Ramos (cell line): Measurements from ENCODE around the gene GOLGA7B.

Experiments used
- in situ Hi-C: fragments of 300-500 bp; cut with MboI; formaldehyde crosslinking; loops from one replicate; pipeline ENCODE4 v1.14.3; 2022; ENCODE audit warnings: low sequenced_read_pairs; ENCODE audit not compliant: unreplicated experiment

Gene GOLGA7B

DNA sequence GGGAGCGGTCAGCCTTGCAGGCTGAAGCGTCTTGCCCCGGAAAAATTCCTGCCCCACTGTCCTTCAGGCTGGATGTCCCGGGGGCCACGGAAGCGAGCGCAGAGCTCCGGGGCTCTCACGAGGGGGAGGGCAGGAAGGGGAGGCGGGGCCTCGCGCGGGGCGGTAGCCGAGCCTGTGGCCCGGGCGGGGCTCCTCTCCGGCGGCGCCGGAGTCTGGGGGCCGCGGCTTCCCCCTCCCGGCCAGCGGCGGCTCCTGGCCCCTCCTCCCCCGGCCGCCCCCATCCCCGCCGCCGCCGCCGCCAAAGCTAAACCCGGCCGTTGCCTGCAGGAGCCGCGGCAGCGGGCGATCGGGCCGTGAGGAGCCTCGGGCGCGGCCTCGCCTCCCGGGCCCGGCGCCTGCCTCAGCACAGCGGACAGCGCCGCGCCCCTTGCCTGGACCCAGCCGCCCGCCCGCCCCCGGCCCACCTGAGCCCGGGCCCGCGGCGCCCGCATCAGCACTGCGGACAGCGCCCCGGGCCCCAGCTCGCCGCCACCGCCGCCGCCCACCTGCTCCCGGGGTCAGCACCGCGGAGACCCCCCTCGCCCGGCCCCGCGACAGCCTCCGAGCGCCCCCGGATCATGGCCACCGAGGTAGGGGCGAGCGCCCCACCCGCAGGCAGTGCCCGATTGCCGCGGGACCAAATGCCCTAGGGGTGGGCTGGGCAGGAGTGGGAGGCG, at the start of gene GOLGA7B:
TSS of gene GOLGA7B (plus strand) at position 157 of the 716 bp plus-strand sequence. CDS start at position 618, 461 bp downstream.
- in situ Hi-C loops = no loop called here

DNA sequence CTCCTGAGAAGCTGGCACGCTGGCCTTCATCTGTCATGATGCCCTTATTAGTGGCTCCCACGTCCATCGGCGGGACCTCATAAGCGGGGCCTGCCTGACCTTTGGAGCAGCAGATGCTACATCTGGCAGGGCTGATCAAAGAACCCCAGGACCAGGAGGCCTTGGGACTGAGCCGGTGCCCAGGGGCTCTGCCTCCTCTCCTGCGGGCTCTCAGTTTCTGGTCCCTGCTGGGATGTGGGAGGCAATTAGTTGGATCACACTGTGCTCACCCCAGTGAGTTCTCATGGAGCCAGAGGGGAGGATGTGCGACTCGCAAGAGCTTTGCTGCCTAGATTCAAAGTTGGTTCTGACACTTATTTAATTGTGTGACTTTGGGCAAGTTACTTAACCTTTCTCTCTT, 49.2 kb upstream of the GOLGA7B start:
- in situ Hi-C loops = no loop called here

DNA sequence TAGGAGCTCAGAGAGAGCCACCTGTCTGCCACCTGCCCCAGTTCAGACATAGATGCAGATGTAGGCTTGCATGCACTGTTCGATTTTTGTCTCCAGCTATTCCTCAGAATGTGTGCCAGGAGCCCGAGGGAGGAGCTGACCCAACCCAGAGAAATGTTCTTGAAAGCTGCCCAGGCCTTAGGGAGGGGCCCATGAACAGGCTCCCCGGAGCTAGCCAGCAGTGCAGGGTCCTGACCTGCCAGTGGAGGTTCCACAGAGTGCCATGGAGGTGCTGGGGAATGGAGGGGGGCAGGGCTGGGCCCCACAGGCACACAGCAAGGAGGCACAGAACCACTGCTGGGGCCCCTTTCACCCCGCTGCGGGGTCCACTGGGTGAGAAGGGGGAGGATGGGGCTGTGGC, 48.2 kb upstream of the GOLGA7B start:
- in situ Hi-C loops = no loop called here

DNA sequence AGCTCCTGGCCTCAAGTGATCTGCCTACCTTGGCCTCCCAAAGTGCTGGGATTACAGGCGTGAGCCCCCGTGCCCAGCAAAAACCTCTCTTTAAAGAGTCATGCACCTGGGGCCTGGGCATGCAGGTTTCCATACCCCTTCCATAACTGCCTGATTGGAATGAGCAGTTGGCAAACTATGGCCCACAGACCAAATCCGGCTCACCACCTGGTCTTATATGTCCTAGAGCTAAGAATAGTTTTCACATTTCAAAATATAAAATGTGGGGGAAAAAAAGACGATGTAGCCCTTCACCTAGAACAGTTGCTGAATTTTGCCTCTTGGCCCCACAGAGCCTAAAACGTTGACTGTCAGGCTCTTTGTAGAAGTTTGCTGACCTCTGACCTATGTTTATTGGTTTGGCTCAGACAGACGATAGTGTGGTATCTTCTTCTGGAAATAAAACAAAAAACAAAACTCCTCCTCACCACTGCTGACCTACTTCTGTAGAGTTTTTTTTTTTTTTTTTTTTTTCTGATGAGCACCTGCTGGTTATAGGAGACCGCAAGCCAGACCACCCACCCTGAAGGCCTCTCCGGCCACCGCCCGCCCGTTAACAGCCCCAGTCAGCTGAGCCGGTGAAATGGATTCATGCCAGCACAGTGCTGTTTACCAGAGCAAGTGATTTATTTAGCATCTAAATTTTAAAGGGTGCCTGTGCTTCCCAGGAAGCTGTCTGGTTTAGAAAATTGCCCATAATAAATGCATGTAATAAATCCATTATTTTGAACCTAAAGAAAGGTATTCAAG, 44.4 kb upstream of the GOLGA7B start:
- in situ Hi-C loops = no loop called here

DNA sequence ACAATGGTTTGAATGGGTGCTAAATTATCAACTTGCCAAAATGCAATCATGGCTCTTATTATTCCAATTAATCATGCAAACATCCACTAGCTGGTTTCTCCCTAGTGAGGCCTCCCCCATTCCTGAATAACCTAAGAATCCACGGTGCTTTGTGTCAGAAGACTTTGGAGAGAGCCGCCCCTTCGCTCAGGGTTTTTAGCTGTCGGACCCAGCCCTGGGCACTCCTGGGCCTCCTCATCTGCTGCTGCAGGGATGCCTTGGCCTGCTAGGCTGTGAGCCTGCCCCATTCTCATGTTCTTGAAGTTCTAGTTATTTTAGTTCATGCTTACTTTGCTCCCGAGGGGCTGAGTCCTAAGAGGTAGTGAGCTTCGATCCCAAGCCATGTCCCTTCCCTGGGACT, 43.7 kb upstream of the GOLGA7B start:
- in situ Hi-C loops = no loop called here

DNA sequence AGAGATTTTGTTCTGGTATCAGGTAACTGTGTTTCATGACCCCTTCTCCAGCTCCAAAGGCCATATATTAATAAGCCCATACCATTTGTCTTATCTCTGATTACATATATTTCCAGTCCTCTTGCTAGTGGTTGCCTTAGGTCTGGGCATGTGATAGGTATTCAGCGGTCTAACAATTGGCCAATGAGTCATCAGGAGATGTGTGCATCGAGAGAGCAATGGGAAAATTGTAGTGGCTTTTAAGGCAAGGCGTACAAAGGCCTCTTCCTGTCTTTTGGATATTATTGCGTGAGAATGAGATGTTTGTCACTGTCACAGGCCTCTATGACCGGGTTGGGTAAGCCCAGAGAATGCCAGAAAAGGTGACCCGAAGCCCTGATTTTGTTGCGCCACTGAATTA, 39.2 kb upstream of the GOLGA7B start:
- in situ Hi-C loops = no loop called here

DNA sequence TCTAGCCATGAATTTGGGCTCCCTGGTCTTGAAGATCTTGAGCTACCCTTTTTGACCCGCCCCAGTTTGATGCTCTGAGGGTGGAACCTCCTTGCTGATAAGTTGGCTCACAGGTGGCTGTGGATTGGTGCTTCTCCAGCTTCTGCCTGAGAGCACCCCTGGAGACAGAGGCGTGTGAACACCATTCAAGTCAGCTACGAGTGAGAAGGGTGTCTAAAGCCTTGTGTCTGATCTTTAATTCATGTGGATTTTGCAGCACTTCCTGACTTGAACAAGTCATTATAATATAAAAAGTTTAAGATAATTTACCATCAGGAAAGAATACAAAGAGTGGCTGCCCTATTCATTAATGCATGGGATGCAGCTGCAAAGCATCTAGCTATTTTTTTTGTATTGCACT, 37.7 kb upstream of the GOLGA7B start:
- in situ Hi-C loops = no loop called here

DNA sequence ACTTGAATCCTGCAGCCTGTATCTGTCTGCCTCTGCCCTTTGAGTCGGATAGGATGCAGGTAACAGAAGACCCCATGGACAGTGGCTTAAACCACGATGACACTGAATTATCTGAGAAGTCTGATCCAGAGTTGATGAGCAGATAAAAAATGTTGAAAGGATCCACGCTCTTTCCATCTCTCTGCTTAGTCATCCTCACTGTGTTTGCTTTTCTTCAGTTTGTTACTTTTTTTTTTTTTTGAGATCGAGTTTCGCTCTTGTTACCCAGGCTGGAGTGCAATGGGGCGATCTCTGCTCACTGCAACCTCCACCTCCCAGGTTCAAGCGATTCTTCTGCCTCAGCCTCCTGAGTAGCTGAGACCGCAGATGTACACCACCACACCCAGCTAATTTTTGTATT, 36.9 kb upstream of the GOLGA7B start:
- in situ Hi-C loops = no loop called here

DNA sequence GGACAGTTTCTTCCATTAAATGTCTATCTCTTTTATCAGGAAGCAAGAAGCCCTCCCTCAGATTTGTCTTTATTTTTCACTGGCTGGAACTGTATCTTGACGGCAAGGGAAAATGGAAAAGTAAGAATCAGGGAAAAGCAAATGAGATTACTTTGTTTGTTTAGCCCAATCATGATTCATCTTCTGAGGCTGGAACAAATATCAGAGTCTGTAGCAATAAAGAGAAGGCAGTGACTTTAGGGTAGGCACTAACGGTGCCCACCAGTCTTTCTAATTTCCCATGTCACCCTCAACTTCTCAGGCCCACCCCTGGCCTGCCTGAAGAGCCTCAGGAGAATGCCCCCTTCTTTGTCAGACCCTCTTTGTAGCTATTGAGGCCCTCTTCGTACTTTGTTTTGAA, 36.3 kb upstream of the GOLGA7B start:
- in situ Hi-C loops = no loop called here

DNA sequence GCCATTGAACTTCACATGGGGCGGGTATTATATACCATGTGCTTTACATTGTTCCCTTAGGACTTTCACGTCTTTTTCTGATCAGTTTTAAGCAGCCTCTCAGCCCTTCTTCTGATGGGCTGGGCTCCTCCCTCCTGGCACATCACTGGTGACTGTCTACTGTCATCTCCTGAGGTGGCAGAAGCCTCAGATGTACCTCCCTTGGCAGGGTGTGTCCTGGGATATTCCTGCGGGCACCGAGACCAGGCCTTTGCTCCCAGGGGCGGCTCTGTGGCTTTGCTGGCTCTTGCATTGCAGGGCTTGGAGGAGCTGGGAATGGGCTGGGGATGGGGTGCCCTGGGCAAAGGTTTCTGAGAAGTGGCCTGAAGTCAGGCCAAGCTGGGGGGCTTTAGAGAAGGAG, 34.6 kb upstream of the GOLGA7B start:
- in situ Hi-C loops = no loop called here

DNA sequence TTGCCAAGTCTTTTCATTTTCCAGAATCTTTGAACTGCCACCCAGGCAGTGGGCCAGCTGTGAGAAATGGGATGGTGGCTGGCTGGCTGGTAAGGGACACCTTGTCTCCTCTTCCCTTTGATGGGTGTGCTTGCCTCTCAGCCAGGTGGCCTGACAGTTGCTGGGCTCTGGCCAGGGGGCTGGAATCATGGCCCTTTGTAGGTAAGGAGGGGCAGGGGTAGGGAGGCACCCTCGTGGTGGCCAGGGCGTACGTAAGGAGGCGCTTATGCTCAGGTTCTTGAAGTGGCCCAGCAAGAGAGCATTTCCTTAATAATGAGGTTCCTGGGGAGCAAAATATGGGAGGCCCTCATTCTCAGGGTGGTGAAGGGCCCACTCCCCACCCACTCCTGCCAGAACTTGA, 33.0 kb upstream of the GOLGA7B start:
- in situ Hi-C loops = no loop called here

DNA sequence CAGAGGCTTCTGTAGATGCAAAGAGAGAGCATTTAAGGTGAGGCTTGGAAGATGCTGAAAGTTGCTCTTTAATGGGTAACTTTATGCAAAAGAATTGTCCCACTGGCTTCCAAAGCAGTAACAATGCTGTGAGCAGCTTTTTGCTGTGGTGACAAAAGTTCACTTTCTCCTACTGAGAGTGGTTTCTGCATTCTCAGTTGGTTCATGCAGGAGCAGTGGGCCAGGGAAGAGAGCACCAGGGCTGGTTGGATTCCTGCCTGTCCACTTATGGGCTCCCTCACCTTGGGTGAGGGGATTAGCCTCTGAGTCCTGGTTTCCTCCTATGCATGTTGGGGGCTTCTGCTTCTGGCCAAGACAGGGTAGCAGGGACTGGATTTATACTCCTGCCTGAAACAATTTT, 31.1 kb upstream of the GOLGA7B start:
- in situ Hi-C loops = no loop called here

DNA sequence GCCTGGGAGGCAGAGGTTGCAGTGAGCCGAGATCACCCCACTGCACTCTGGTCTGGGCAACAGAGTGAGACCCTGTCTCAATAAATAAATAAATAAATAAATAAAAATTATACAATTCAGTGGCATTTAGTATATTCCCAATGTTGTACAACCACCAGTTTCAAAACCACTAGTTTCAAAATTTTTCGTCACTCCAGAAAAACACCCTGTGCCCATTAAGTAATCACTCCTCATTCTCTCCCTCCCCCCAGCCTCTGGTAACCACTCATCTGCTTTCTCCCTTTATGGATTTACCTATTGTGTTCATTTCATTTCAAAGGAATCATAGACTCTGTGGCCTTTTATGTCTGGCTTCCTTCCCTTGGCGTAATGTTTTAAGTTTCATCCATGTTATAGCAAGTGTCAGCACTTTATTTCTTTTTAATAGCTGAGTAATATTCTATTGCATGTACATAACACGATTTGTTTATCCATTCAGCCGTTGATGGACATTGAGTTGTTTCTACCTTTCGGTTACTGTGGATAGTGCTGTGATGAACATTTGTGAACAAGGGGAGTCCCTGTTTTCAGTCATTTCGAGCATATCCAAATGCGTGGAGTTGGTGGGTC, 29.4 kb upstream of the GOLGA7B start:
- in situ Hi-C loops = no loop called here

DNA sequence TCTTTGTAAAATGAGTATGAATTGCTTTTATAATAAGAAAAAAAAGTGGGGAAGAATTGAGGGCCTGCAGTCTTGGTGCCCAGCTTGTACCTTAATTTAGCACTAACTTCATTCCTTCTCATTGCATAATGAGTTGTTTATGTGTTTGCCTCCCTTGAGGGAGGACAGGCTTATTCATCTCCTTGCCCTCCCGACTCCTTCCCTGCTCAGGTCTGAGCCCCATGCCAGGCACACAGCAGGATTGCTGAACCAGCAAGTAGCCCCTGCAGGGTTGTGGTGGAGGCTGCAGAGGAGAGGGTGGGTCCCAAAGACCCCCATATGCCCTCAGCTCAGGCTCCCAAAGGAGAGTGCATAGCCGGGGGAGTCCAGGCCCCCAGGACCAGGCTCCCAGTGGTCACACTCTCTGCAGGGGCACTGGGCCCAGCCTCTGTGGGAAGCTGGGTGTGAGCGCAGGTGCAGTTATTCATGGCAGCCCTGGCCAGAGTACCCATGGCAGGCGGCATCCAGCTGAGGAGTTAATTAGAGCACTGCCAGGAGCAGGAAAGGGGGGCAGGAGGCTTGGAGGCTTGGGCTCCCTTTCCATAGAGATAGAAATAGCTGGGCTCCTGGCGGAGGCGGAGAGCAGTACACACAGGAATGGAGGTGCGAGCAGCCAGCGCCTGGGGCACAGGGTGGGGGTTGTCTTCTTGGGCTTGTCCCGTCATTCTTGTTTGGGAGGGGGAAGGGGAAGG, 28.2 kb upstream of the GOLGA7B start:
- in situ Hi-C loops = no loop called here

DNA sequence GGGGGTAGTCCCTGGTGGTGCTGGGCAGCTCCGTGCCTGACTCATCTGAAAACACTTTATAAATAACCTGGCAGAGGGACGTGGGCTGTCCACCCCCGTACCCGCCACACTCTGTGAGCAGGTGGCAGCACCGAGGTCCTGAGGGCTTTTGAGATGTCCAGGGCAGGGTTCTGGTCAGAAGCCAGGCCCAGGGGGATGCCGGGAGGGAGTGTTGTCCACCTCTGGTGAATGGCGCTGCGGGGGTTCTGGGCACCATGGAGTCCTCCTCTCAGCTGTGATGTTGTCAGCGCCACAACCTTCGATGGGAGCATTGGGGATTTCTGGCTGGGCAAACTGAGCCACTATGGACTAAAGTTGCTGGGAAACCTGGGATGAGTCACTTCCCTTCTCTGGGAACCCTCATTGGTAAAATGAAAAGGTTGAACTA, 27.4 kb upstream of the GOLGA7B start:
- in situ Hi-C loops = no loop called here

DNA sequence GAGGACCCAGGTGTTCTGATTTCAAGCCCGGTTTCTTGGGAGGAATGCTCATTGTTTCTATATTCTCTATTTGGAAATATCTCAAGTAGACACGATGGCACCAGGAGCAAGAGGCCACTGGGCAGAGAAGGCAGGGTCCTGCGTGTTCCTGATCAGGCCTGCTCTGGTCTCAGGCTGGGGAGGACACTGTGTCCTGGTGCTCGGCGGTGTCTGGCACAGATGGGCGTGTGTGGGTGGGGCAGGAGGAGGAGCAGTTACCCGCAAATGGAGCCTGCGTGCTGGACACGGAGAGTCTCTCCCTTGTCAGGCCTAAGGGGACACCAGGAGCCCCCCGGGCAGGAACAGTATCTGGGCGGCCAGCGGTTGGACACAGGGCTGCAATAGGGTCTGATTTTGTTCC, 25.9 kb upstream of the GOLGA7B start:
- in situ Hi-C loops = no loop called here

DNA sequence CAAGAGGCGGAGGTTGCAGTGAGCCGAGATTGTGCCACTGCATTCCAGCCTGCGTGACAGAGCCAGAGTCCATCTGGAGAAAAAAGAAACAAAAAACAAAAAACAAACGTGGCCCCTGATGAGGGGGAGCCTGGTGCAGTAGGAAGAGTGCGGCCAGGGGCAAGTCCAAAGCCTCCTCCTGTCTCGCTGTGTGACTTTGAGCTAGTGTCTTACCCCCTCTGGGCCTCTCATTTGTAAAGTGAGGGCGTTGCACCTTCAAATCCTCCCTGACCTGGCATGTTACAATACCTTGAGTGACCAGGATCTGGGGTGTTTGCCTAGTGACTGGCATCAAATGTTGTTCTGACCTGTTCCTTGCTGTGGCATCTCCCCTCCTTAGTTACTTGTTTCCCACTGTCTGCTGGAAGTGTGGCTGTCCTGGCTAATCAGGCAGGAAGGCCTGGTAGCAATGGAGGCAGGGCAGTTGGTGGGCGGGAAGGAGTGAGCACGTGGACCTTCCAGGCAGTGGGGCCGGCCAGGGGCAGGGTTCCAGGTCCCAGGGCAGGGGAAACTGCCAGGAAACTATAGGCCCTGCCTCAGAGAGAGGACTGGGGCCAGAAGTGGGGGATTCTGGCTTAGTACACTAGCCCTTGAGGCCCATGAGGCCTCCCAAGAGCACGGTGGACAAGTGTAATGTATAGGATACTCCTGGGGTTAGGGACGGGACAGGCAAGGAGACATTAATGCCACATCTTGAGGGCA, 24.5 kb upstream of the GOLGA7B start:
- in situ Hi-C loops = no loop called here

DNA sequence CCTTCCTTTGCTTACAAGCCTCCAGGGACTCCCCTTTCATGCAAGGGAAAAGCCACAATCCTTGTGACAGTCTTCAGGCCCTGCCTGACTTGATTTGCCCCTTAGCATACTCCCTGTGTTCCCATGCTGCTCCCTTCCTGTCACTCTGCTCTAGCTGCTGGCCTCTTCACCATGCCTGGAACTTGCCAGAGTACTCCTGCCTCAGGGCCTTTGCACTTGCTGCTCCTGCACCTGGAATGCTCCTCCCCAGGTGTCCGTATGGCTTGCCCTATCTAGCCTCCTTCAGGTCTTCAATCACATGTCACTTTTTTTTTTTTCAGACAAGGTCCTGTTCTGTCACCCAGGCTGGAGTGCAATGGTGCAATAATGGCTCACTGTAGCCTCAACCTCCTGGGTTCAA, 22.8 kb upstream of the GOLGA7B start:
- in situ Hi-C loops = no loop called here

DNA sequence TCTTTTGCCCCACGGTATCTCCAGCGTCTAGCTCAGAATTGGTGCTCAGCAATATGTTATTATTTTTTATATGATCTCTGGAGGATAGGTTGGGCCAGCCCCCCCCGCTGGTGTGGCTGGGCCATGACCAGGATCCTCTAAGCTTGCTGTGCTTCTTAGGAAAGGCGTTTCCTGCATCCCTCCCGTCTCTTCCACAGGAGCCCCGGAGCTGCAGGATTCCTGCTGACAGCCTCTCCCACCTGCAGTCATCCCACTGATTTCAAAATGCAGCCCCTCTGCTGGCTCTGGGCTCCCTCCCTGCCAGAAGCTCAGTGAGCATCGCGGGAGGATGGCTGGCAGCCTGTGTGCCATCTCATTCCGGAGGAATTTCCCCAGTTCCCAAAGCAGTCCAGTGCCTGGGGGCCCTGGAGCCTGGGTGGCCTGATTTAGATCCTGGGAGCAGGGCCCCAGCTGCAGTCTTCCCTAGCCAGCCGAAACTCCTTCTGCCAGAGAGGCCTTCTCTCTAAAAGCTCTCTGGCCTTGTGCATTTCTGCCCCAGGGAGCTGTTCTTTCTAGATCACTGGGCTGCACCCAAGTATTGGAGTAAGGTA, 21.8 kb upstream of the GOLGA7B start:
- in situ Hi-C loops = no loop called here

DNA sequence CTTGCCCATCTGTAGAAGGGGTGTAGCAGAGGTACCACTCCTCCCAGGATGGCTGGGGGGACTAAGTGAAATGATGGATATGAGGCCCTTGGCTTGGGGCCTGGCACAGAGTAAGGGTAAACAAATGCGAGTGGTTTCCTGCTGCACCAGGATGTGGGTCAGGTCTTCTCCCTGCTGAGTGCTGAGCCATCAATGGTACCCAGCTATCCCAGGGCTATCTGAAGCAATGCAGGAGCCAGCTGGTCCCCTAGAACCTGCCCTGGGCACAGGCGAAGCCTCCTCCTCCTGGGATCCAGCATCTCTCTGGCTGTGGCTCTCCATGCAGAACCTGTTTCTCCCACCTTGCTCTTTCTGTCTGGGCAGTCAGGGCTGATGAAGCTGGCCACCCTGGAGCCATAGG, 20.9 kb upstream of the GOLGA7B start:
- in situ Hi-C loops = no loop called here
